Measurements from ENCODE around the gene AGRN. TPM values are rescaled to one million over a fixed set of nuclear protein-coding genes. Genes with fewer than 3 reads are reported as not detected.
A peak's percentile ranks its signal among the peaks of the same experiment; 100 is the strongest.
"Not testable (repeated sequence)": the region's sequence is repeated elsewhere in the genome, so short reads cannot be mapped to it uniquely, and the experiment has no call there.

The AGRN gene
- total RNA-seq, 1 donor, result 7.9 TPM

DNA sequence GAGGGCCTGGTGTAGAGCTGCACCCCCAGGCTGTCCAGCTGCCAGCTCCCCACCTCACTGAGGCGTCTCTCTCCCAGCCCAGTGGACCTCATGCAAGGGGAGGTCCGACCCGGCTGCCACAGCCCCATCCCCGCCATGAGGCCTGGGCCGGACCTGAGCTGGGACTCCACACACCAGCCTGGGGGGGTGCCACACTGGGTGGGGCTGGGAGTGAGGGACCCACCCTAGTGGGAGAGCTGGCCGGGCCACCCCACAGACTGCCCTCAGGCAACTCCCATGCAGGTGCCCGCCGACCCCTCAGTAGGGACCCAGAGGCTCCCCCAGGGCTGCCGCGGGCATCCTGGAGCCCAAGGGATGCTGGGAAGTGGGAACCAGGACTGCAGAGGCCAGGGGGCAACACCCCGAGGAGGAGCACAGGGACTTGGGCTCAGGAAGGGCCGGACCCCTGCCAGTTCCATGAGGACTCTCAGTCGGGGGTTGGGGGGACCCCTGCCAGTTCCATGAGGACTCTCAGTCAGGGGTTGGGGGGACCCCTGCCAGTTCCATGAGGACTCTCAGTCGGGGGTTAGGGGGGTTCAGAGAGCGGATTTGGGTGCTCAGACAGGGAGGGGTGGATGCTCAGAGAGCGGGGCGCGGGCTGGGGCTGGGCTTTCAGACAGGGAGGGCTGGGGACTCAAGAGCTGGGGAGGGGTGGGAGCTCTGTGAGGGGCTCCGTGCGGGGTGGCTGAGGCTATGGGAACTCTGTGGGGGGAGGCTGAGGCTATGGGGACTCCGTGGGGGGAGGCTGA is 55.4 kb downstream of the AGRN start:
- no peak overlapping the region for H3K4me3 ChIP-seq (ENCODE audit: low read depth, low read length)
- no peak for DNase-seq (ENCODE audit: low read depth)
- TF ChIP-seq, protein P1, sequence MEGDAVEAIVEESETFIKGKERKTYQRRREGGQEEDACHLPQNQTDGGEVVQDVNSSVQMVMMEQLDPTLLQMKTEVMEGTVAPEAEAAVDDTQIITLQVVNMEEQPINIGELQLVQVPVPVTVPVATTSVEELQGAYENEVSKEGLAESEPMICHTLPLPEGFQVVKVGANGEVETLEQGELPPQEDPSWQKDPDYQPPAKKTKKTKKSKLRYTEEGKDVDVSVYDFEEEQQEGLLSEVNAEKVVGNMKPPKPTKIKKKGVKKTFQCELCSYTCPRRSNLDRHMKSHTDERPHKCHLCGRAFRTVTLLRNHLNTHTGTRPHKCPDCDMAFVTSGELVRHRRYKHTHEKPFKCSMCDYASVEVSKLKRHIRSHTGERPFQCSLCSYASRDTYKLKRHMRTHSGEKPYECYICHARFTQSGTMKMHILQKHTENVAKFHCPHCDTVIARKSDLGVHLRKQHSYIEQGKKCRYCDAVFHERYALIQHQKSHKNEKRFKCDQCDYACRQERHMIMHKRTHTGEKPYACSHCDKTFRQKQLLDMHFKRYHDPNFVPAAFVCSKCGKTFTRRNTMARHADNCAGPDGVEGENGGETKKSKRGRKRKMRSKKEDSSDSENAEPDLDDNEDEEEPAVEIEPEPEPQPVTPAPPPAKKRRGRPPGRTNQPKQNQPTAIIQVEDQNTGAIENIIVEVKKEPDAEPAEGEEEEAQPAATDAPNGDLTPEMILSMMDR (IDR thresholded peaks at IDR 0.05; ENCODE audit: insufficient read depth, low read length), result no peak

DNA sequence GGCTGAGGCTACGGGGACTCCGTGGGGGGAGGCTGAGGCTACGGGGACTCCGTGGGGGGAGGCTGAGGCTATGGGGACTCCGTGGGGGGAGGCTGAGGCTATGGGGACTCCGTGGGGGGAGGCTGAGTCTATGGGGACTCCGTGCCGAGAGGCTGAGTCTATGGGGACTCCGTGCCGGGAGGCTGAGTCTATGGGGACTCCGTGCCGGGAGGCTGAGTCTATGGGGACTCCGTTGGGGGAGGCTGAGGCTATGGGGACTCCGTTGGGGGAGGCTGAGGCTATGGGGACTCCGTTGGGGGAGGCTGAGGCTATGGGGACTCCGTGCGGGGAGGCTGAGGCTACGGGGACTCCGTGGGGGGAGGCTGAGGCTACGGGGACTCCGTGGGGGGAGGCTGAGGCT is 57.5 kb downstream of the AGRN start:
- not testable (repeated sequence) for H3K4me3 ChIP-seq (ENCODE audit: low read depth, low read length); DNase-seq (ENCODE audit: low read depth)

DNA sequence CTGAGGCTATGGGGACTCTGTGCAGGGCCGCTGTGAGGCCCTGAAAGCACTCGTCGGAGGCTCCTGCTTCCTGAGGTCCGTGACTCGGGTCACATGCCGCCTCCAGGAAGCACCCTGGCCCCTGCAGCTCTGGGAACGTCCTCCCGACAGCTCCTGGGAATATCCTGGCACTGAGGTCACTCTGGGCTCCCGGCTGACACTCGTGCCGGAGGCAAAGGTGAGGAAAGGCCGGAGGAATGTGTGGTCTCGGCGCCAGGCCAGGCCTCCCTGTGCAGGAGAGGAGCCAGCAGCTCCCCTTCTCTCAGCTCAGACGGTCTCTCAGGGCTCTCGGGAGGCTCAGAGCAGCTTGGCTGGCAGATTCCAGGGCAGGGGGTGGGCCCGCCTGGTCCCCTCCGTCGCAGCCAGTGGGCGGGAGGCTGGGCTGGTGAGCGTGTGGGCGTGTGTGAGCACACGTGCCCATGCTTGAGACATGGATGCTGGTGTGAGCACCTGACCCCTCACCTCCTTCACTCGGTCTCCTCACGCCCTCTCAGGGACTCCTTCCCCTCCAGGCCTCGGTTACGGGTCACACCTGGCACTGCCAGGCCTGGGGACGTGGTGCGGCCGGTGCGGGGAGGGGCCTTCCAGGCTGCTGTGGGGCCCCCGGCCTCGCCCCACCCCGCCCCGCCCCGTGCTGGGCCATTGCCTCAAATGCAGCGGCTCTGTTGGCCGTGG is 59.6 kb downstream of the AGRN start:
- peak; percentile 63 for DNase-seq (ENCODE audit: low read depth)
- peak overlapping the region; percentile 31 for H3K4me3 ChIP-seq (ENCODE audit: low read depth, low read length)
- TF ChIP-seq, protein P1 (IDR thresholded peaks at IDR 0.05; ENCODE audit: insufficient read depth, low read length), result no peak

- DNase-seq (ENCODE audit: low read depth), result peak; percentile 24
- H3K4me3 ChIP-seq (ENCODE audit: low read depth, low read length), result peak overlapping the region; percentile 31
- TF ChIP-seq, protein P1 (IDR thresholded peaks at IDR 0.05; ENCODE audit: insufficient read depth, low read length), result no peak
These were observed 60.3 kb downstream of the AGRN start for GRCh38 chr1:1080122-1080757.

DNA sequence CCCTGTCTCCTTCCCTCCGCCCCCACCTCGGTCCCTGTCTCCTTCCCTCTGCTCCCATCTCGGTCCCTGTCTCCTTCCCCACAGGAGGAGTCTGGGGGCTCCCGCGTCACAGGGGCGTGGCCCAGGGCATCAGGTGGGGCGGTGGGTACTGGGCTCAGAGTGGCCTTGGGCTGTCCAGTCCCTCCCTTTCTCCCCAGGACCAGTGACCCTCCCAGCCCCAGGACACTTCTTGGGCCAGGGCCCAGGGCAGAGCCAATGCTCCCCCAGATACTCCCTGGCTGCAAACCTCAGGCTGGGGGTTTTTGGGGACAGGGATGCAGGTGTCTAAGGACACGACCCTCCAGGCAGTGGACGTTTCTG is 61.0 kb downstream of the AGRN start:
- TF ChIP-seq, protein P1 (IDR thresholded peaks at IDR 0.05; ENCODE audit: insufficient read depth, low read length), result no peak
- H3K4me3 ChIP-seq (ENCODE audit: low read depth, low read length), result no peak overlapping the region
- DNase-seq (ENCODE audit: low read depth), result no peak

- TF ChIP-seq, protein P1 (IDR thresholded peaks at IDR 0.05; ENCODE audit: insufficient read depth, low read length), result no peak
- no peak overlapping the region for H3K4me3 ChIP-seq (ENCODE audit: low read depth, low read length)
- DNase-seq (ENCODE audit: low read depth), result no peak
These were observed 61.7 kb downstream of the AGRN start for GRCh38 chr1:1081311-1082238.

Measured in fibroblast of the aortic adventitia (primary cell).